Right lobe of liver (tissue), 6 donors: Measurements from ENCODE around the gene MAP2K6. TPM values are rescaled to one million over a fixed set of nuclear protein-coding genes. Genes with fewer than 3 reads are reported as not detected.

Experiments
- ATAC-seq, 4 donors: fragments of 200-7000 bp; cut with Tn5 transposase; one replicate each; pipeline ENCODE4 v1.9.1; 2020; ENCODE audit warnings: mild to moderate bottlenecking in 4 of 4, moderate library complexity in 4 of 4
- DNase-seq, 3 donors: peaks; one replicate each; pipeline ENCODE4 v3.0.0-alpha.2; 2020
- H3K27ac ChIP-seq, 3 donors: fragments of 200-600 bp; one replicate each; pipeline ENCODE4 v1.8.0; 2022
- H3K27me3 ChIP-seq, 2 donors: fragments of 200-600 bp; one replicate each; pipeline ENCODE4 v1.8.0; 2022
- H3K36me3 ChIP-seq, 4 donors: fragments of 200-600 bp; sonication (generic) in 1 of 4; one replicate each; pipeline versions ENCODE4 v1.5.1 to v1.8.0; 2017 to 2022; ENCODE audit warnings: control low read depth in 1 of 4
- H3K4me1 ChIP-seq, 4 donors: fragments of 200-600 bp; sonication (generic) in 1 of 4; one replicate each; pipeline versions ENCODE4 v1.5.1 to v1.8.0; 2017 to 2022; ENCODE audit warnings: control low read depth in 1 of 4
- H3K4me3 ChIP-seq, 3 donors: fragments of 200-600 bp; one replicate each; pipeline ENCODE4 v1.8.0; 2022
- H3K9me3 ChIP-seq, 4 donors: fragments of 200-600 bp; sonication (generic) in 1 of 4; one replicate each; pipeline versions ENCODE4 v1.5.1 to v1.8.0; 2017 to 2022; ENCODE audit warnings: control low read depth in 1 of 4
- POLR2A ChIP-seq: fragments of 450-650 bp; IDR thresholded peaks from one replicate; pipeline ENCODE4 v1.6.1; 2017; ENCODE audit warnings: antibody characterized with exemption, mild to moderate bottlenecking
- WGBS: methylation state at CpG from one replicate; pipeline ENCODE4 v1.1.6; 2018; ENCODE audit warnings: low coverage, low lambda C conversion rate; ENCODE audit not compliant: insufficient coverage; ENCODE audit errors: missing lambda C conversion rate; 5-methylcytosine and 5-hydroxymethylcytosine counted together
- intact Hi-C, 2 donors: fragments of 100-400 bp; cut with DNase I; formaldehyde crosslinking; loops; one replicate each; pipeline versions ENCODE4 v1.11.2 to v1.14.1; 2022
- total RNA-seq, 6 experiments: library from RNA; depleted of rRNA in 2 of 6; stranded (reverse); fragments of >200 nt in 2 of 6; fragmentation: NEBNext Ultra II Directional in 3 of 6; extraction: Animal tissue kit (Norgen Biotek cat#: 25700) in 3 of 6; gene quantifications; one replicate each; pipeline versions ENCODE4 v1.1.0 to v1.2.4, GENCODE V29; 2016 to 2023
- TF ChIP-seq, protein P1 (sequence below), 4 donors: fragments of 200-600 bp in 3 of 4; fragments of 450-650 bp in 1 of 4; IDR thresholded peaks; one replicate each; pipeline versions ENCODE4 v1.5.1 to v1.8.0; 2016 to 2022; ENCODE audit warnings: antibody characterized with exemption in 4 of 4, mild to moderate bottlenecking in 2 of 4
- donor health status: DM: no; HTN: yes; CAD: no.
- donor health status: DM: no; HTN: no; CAD: no.
- donor health status: DM: no; HTN: no; CAD: no.
- donor health status: DM: no; HTN: yes; CAD: no.
- donor health status: DM: no; HTN: yes; CAD: no.

Gene MAP2K6
- total RNA-seq, 6 experiments from 2014 or later = 1.8 to 3.6 (median 2.3) TPM

DNA sequence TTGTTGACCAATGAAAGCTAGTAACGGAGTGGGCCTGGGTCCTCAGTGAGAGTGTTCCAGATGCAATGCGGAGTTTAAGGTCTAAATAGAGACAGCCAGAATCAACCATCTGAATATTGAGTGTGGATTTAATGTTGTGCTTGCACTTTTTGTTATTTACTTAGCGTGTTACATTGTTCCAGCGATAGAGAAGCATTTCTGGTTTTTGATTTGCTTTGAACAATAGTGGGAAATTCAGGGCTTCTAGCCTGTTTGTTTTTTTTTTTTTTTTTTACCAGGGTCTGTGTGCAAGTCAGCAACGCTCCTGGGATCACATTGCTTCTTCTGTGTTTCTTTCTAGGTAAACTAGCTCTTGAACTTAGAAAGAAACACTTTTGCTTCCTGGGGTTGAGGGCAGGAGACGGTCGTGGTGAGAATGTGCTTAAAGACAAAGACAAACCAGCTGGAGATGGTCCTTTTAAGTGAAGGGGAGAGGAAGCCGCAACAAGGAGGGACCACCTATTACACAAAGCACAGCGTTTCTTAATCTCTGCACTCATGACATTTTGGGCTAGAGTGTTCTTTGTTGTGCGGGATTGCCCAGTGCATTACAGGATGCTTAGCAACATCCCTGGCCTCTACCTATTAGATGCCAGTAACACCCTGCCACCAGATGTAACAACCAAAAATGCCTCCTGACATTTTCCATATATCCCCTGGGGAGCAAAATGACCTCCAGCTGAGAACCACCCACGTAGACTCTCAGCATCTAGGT, 119.2 kb downstream of the MAP2K6 start:
- Histone ChIP-seq H3K27ac (no peak overlapping the region), H3K4me1 (no peaks in the 10 kb centered on the region), H3K4me3 (no peak overlapping the region), H3K36me3 (no peaks in the 10 kb centered on the region), H3K27me3 (no peaks in the 10 kb centered on the region), H3K9me3 (no peaks in the 10 kb centered on the region)
- intact Hi-C loops = no loop called here
- DNase-seq (no peak), ATAC-seq (no peak)
- WGBS = 88% methylated on average over 10 of the region's 11 CpGs
- TF ChIP-seq POLR2A = no peak
- TF ChIP-seq, protein P1, sequence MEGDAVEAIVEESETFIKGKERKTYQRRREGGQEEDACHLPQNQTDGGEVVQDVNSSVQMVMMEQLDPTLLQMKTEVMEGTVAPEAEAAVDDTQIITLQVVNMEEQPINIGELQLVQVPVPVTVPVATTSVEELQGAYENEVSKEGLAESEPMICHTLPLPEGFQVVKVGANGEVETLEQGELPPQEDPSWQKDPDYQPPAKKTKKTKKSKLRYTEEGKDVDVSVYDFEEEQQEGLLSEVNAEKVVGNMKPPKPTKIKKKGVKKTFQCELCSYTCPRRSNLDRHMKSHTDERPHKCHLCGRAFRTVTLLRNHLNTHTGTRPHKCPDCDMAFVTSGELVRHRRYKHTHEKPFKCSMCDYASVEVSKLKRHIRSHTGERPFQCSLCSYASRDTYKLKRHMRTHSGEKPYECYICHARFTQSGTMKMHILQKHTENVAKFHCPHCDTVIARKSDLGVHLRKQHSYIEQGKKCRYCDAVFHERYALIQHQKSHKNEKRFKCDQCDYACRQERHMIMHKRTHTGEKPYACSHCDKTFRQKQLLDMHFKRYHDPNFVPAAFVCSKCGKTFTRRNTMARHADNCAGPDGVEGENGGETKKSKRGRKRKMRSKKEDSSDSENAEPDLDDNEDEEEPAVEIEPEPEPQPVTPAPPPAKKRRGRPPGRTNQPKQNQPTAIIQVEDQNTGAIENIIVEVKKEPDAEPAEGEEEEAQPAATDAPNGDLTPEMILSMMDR (IDR thresholded peaks at IDR 0.05) = no peak

DNA sequence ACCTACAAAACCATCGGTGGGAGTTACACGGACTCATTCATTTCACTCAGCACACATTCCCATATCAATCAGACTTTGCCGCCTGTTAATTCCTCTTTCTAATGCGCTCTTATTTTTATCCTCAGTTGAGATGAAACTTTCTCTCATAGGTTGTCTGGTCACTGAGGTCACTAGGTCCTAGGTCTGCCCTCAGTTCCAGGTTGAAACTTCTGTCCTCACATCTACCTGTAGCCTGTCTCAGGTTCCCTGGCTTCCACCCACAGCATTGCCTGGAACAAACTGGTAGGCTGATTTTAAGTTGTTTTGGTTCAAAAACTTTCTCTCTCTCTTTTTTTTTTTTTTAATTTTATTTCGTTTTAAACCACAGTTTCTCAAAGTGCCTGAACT, 119.7 kb downstream of the MAP2K6 start:
- Histone ChIP-seq H3K27ac (no peak overlapping the region), H3K36me3 (no peaks in the 10 kb centered on the region), H3K4me3 (no peak overlapping the region), H3K4me1 (no peaks in the 10 kb centered on the region), H3K27me3 (no peaks in the 10 kb centered on the region), H3K9me3 (no peaks in the 10 kb centered on the region)
- 94% methylated on average over 5 of the region's 5 CpGs for WGBS
- ATAC-seq = no peak
- TF ChIP-seq, protein P1 (IDR thresholded peaks at IDR 0.05) = no peak
- no peak for TF ChIP-seq POLR2A
- intact Hi-C loops = no loop called here
- no peak for DNase-seq

DNA sequence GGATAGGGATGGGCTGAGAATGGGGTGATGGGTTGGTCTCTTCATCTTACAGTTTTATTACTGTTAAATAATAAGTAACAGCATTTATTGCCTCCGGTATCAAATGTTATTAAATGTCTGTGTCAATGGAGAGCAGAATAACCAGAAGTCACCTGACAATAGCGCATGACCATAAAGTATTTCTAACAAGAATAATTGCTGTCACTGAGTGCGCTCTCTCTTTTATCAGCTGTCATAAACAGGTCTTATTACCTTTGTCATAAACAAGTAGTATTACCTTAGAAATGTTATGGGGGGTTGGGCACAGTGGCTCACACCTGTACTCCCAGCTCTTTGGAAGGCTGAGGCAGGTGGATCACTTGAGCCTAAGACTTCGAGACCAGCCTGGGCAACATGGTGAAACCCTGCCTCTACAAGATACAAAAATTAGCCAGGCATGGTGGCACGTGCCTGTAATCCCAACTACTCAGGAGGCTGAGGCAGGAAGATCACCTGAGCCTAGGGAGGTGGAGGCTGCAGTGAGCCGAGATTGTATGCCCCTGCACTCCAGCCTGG, 120.6 kb downstream of the MAP2K6 start:
- H3K4me3 ChIP-seq = no peak overlapping the region
- H3K36me3 ChIP-seq = no peaks in the 10 kb centered on the region
- H3K9me3 ChIP-seq = no peaks in the 10 kb centered on the region
- no peaks in the 10 kb centered on the region for H3K4me1 ChIP-seq
- 91% methylated on average over 6 of the region's 6 CpGs for WGBS
- H3K27me3 ChIP-seq = no peaks in the 10 kb centered on the region
- ATAC-seq (no peak), DNase-seq (no peak)
- intact Hi-C loops = no loop called here
- no peak overlapping the region for H3K27ac ChIP-seq
- TF ChIP-seq, protein P1 (IDR thresholded peaks at IDR 0.05) = no peak
- no peak for TF ChIP-seq POLR2A

DNA sequence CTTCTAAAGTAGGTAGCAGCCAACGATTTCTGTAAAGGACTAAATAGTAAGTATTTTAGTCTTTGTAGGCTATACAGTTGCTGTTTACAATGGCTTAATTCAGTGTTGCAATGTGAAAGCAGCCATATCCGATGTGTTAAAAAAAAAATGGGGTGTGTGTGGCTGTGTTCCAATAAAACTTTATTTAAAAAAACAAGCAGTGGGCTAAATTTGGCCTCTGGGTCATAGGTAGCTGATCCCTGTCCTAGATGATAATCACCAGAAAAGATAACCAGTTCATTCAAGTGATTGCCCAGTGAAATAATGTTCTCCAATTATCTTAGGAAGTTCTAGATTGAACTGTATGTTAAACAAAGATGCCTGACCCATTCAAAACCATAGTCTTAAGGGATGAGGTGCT, 124.3 kb downstream of the MAP2K6 start:
- intact Hi-C loops = no loop called here
- Histone ChIP-seq H3K4me1 (no peaks in the 10 kb centered on the region), H3K27ac (no peak overlapping the region), H3K27me3 (no peaks in the 10 kb centered on the region), H3K36me3 (peaks cover 0 to 5% (median 0%) of the 10 kb centered on the region in 4 donors), H3K4me3 (no peak overlapping the region), H3K9me3 (no peaks in the 10 kb centered on the region)
- ATAC-seq = no peak
- TF ChIP-seq, protein P1 (IDR thresholded peaks at IDR 0.05) = no peak
- TF ChIP-seq POLR2A = no peak
- WGBS = 83% methylated on average over 2 of the region's 2 CpGs
- no peak for DNase-seq
